Colonic mucosa (tissue), 4 donors: ENCODE data around the gene MUC20. TPM values are rescaled to one million over a fixed set of nuclear protein-coding genes. Genes with fewer than 3 reads are reported as not detected.
"Not testable (repeated sequence)": the region's sequence is repeated elsewhere in the genome, so short reads cannot be mapped to it uniquely, and the experiment has no call there.

ENCODE experiments used
- DNase-seq: peaks from one replicate; pipeline ENCODE4 v3.0.0-alpha.2; 2020
- H3K27ac ChIP-seq: fragments of 200-600 bp; one replicate; pipeline ENCODE4 v1.8.0; 2021
- H3K27me3 ChIP-seq: fragments of 200-600 bp; one replicate; pipeline ENCODE4 v1.8.0; 2021
- H3K36me3 ChIP-seq: fragments of 200-600 bp; one replicate; pipeline ENCODE4 v1.8.0; 2021
- H3K4me1 ChIP-seq: fragments of 200-600 bp; one replicate; pipeline ENCODE4 v1.8.0; 2021; ENCODE audit warnings: mild to moderate bottlenecking
- H3K4me3 ChIP-seq: fragments of 200-600 bp; one replicate; pipeline ENCODE4 v1.8.0; 2021
- H3K9ac ChIP-seq, 2 donors: one replicate each; pipeline ENCODE4 v1.7.0; 2013; ENCODE audit warnings: control low read depth in 2 of 2, low read depth in 2 of 2, low read length in 2 of 2
- H3K9me3 ChIP-seq: fragments of 200-600 bp; one replicate; pipeline ENCODE4 v1.8.0; 2021
- CTCF ChIP-seq: fragments of 200-600 bp; IDR thresholded peaks from one replicate; pipeline ENCODE4 v1.8.0; 2022; ENCODE audit warnings: antibody characterized with exemption, mild to moderate bottlenecking
- intact Hi-C: fragments of 100-400 bp; cut with DNase I; formaldehyde crosslinking; loops from one replicate; pipeline ENCODE4 v1.14.1; 2022
- total RNA-seq, 2 donors: library from RNA; stranded (reverse); fragmentation: NEBNext Ultra II Directional in 1 of 2; extraction: Animal tissue kit (Norgen Biotek cat#: 25700) in 1 of 2; gene quantifications; one replicate each; pipeline ENCODE4 v1.2.1, GENCODE V29; 2021
- donor health status: healthy.
- donor health status: DM: no; HTN: no; CAD: no.
- donor health status: DM: no; HTN: no; CAD: no.

MUC20 gene
- total RNA-seq, 2 donors from 2014 or later, result 58.1 to 170 TPM

GRCh38 chr3:195693428-195694216 is 27.2 kb upstream of the MUC20 start:
- Histone ChIP-seq H3K4me3 (no peak overlapping the region), H3K4me1 (no peaks in the 10 kb centered on the region), H3K9ac (no peak overlapping the region), H3K9me3 (no peaks in the 10 kb centered on the region), H3K36me3 (peaks cover 25% of the 10 kb centered on the region), H3K27ac (no peak overlapping the region), H3K27me3 (no peaks in the 10 kb centered on the region)
- no peak for DNase-seq
- intact Hi-C loops, result no loop called here
- no peak for TF ChIP-seq CTCF

GRCh38 chr3:195694217-195695076 is 26.3 kb upstream of the MUC20 start:
- H3K4me1 ChIP-seq, H3K4me3 ChIP-seq, H3K9ac ChIP-seq, DNase-seq, H3K27me3 ChIP-seq, H3K27ac ChIP-seq, intact Hi-C loops, H3K9me3 ChIP-seq: not testable (repeated sequence)
- peaks cover 18% of the 10 kb centered on the region for H3K36me3 ChIP-seq

- no peak for TF ChIP-seq CTCF
- peaks cover 16% of the 10 kb centered on the region for H3K36me3 ChIP-seq
- no peaks in the 10 kb centered on the region for H3K9me3 ChIP-seq
- no peak for DNase-seq
- no peak overlapping the region for H3K4me3 ChIP-seq
- H3K9ac ChIP-seq, result no peak overlapping the region
- no peaks in the 10 kb centered on the region for H3K4me1 ChIP-seq
- H3K27me3 ChIP-seq, result no peaks in the 10 kb centered on the region
- intact Hi-C loops, result no loop called here
- no peak overlapping the region for H3K27ac ChIP-seq
Observed at GRCh38 chr3:195696632-195697278, 24.0 kb upstream of the MUC20 start.

- Histone ChIP-seq H3K9ac (no peak overlapping the region), H3K36me3 (peaks cover 16% of the 10 kb centered on the region), H3K27me3 (no peaks in the 10 kb centered on the region), H3K27ac (no peak overlapping the region), H3K4me3 (no peak overlapping the region), H3K4me1 (no peaks in the 10 kb centered on the region), H3K9me3 (no peaks in the 10 kb centered on the region)
- intact Hi-C loops, result no loop called here
- no peak for DNase-seq
- no peak for TF ChIP-seq CTCF
Observed at GRCh38 chr3:195697582-195698324, 23.0 kb upstream of the MUC20 start.

GRCh38 chr3:195698325-195698646 is 22.5 kb upstream of the MUC20 start:
- intact Hi-C loops, result no loop called here
- no peaks in the 10 kb centered on the region for H3K27me3 ChIP-seq
- H3K9ac ChIP-seq, result no peak overlapping the region
- H3K4me1 ChIP-seq, result no peaks in the 10 kb centered on the region
- no peak for TF ChIP-seq CTCF
- H3K27ac ChIP-seq, result no peak overlapping the region
- H3K9me3 ChIP-seq, result no peaks in the 10 kb centered on the region
- no peak for DNase-seq
- H3K36me3 ChIP-seq, result peaks cover 13% of the 10 kb centered on the region
- H3K4me3 ChIP-seq, result no peak overlapping the region
